T-helper 9 cell (primary cell): ENCODE data around the gene HAO1.
"Not testable (repeated sequence)": the region's sequence is repeated elsewhere in the genome, so short reads cannot be mapped to it uniquely, and the experiment has no call there.

ENCODE experiments used
- DNase-seq: peaks from one replicate; pipeline ENCODE4 v3.0.0-alpha.2; 2020
- total RNA-seq, 2 donors: gene quantifications; one replicate each; lab custom pipeline; 2026; lab: John Stamatoyannopoulos, UW

HAO1 gene
- total RNA-seq, result 0 reads per million in 2 donors

DNA sequence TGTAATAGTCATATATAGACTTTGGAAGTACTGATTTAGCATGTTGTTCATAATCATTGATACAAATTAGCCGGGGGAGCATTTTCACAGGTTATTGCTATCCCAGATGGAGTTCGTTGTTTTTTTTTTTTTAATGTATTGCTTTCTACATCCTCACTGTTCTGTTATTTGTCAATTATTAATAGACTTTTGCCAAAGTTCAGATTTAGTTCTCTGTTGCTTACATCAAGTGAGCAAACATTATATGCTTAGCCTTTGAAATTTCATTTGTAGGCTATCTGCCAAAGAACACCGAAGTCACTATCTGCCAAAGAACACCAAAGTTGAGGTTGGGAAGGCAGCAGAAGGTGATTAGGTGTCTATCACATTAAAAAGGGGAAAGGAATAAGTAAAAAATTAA, at the start of gene HAO1:
Gene HAO1 (minus strand): TSS at position 118 of the 400 bp plus-strand sequence. CDS start 36 bp downstream, at position 82.
- DNase-seq, result no peak

DNA sequence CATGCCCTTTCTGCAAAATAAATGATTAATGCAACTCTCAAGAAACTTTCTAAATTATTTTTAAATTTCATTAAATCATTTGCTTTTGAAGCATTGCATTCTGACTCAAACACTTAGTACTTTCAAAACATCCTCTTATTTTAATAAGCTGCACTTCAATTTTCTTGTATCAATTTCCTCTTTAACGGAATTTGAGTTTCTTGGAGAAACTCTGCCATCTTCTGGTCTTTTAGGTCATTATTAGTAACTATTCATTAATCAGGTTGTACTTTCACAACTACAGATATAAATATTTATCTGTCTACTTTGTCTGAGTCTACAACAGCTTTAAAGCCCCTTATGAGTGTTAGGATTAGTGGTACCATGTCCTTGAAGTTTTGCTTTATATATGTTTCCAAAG, 49.1 kb upstream of the HAO1 start:
- no peak for DNase-seq

DNA sequence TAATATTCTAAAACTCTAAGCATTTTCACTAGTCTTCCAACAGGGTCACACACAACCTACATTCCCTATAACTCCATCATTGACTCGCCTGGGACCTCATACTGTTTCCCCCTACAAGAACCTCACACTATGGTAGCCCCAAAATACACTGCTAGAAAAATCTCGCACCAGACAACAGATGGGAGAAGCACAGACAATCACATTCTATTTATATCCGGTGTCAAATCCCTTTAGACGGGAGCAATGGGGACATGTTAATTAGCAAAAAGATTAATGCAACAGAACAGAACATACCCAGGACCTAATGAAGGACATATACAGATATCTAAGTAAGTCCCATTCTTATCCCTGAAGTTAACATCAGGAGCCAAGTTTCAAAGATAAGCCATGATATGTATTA, 45.7 kb upstream of the HAO1 start:
- DNase-seq, result no peak

DNA sequence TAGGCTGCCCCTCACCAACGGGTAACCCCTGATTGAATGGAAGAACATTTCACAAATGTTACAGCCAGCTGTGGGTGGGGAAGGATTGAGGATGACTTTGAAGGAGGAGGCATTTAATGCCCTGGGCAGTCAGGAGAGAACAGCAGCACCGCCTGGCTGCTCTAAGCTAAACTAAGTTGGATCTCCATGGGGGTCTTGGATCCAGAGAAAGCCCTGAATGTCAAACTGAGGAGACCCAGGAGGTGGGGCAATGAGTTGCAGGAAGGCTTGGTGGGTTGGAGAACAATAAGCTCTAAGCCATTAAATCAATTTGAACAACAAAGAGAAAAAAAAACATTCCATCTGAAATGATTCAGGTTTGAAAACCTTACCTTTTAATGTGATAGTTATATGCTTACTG, 43.9 kb upstream of the HAO1 start:
- DNase-seq, result no peak

DNA sequence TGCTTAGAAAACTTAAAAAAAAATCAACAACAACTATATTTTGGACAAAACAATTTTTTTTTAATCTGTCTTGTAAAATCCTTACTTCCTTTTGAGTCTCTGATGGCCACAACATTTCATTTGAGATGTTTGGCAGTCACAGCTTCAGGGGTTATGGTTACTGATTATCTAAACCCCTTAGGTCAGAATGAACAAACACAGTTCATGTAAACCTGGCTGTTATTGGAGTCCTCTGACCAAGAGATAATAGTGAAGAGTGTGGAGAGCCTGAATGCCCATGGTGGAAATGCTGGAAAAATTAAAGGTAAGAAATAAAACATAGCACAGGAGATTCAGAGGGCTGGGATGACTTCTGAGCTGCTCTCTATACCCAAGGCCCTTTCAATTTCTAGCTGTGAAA, 41.1 kb upstream of the HAO1 start:
- no peak for DNase-seq

DNA sequence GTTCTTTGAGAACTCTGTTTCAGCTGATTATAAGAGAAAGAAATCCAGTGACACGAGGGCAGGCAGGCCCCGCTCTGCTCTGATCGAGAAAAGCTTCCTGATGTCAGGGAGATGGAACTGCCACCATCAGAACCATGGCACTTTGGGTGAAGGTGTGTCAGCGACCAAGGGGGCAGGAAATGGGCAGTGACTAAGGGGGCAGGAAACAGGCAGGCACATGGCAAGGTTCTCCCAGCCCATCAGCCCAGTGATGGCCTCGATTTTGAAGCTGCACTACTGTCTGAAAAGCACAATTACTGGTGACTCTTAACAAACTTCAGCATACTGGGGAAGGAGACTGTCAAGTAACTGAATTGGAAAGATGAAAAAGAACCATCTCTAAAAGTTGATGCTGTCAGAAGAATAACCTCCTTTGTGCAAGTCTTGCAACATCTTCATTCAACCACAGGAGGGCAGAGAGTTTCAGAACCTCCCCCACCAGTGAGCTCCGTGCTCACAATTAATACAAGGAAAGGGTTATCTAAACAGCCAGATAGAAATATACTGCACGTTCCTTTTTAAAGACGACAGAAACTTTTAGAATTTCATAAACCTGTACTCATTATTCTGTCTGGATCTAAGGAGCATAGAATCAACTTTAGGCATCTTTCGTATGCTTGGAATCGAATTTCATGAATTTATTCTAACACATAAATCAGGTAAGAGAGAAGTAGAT, 40.2 kb upstream of the HAO1 start:
- DNase-seq, result no peak

DNA sequence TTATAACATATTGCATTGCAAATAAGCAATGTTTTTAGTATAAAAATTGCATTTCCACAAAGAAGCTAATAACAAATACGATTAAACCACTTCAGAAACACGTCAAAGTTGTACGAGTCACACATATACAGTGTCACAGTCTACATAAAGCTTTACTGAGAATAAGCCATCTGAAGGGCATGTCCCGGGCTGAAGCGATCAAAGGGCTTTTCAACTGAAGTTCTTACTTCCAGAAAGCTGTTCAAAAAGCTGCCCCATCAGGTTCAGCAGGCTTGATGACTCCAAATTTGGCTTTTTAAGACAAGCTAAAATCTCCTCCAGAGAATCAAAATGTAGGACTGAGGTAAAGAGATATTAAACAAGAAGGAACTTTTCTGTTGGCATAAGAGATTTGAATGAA, 37.5 kb upstream of the HAO1 start:
- DNase-seq, result no peak

DNA sequence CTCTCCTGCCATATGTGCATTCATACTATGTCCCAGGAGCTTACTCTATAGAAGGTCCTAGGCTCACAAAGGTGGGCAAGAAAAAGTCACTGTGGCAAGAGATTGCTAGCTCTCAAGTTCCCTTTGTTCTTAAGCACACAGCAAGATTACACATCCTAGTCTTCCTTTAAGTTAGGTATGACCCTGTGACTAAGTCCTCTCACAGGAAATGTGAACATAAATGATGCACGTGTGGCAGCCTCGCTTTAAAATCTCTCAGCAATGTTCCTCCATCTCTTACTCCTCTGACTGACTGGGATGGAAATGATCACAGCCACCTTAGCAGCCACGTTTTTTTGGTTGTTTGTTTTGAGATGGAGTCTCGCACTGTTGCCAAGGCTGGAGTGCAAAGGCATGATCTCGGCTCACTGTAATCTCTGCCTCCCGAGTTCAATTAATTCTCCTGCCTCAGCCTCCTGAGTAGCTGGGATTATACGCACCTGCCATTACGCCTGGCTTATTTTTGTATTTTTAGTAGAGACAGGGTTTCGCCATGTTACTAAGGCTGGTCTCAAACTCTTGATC, 35.7 kb upstream of the HAO1 start:
- no peak for DNase-seq

DNA sequence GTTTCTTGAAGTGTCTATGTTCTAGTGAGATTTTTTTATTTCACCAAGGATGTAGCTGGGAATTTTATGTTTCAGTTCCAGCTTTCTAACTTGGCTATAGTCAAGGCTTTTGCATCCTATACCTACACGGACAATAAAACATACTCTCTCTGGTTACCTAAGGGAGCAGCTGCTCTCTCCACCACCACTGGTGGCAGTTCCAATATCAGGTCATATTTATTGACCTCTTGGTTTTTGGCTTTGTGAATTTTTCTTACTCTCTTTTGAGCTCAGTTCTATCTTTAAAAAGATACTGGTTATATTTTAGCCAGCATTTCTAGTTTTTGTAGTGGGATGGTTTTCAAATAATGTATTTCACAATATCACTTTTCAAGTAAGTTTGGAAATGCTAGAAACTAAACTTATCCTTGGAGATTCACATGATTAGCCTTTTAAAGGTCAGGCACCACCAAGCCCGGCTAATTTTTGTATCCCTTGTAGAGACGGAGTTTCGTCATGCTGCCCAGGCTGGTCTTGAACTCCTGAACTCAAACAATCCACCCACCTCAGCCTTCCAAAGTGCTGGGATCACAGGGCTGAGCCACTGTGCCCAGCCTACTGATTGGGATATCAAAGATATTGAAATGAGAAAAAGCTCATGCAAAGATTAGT, 34.7 kb upstream of the HAO1 start:
- DNase-seq, result no peak

DNA sequence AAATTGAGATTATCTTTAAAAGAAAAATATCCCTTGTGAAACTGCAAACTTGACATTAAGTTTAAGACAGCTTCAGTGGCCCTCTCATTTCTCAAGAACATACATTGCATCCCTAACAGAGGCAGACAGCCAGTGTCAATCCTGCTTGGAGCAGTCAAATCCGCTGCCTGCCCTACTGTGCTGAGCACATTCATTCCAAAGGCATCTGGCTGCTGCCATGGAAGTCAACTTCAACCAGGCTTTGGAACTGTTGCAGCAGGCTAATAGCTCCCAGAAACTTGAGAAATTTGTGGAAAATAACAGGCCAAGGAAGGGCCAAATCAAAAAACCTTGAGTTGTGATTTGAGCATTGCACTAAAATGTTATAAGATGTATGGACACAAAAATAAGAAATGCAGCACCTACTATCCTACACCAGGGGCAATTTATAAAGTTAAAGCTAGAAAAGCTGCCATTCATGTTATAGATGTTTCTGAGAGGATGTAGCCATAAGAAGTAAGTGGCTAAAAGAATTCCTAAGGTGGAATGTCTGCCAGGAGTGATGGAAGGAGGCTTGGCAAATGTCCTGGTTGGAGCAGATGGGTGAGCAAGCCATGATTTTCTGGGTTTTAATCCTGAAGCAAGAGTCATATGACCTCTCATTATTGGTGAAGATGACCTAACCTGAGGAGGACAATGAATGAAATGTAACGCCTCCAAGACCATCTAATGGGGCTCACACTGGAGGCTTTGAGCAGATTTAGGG, 31.4 kb upstream of the HAO1 start:
- DNase-seq, result no peak

DNA sequence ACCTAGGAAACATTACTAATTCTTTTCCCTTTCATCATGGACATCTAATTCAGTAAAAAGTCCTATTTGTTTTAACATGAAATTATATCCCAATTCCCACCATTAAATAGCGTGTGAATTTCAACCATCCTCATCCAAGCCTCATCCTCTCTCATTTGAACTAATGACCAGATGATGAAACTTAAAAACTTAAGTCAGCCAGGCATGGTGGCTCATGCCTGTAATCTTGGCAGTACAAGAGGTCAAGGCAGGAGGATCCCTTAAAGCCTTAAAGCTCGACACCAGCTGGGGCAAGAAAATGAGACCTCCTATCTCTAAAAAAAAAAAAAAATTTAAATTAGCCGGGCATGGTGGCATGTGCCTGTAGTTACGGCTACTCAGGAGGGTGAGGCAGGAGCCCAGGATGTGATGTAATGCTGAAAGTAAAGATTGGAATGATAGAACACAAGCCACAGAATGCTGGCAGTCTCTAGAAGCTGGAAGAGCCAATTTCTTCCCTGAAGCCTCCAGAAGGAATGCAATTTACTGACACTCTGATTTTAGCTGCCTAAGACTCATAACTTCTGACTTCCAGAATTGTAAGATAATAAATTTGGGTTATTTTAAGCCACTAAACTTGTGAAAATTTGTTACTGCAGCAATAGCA, 27.1 kb upstream of the HAO1 start:
- no peak for DNase-seq

DNA sequence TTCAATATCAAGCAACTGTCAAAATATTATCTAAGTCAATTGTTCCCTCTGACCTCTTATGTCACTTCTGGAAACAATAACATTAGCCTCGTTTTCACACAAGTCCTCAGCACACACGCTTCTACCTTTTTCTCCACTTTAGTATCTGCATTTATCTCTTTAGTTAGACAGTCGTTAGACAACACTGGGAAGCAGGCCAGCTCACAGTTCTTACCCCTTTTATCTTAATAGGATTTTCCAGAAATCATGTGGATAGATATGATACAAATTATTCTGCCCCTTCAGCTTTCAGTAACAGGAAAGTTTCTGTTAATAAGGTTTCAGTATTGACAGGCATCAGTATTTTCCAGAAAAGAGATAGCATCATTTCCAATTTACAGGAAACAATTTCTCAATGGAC, 25.9 kb upstream of the HAO1 start:
- DNase-seq, result no peak

DNA sequence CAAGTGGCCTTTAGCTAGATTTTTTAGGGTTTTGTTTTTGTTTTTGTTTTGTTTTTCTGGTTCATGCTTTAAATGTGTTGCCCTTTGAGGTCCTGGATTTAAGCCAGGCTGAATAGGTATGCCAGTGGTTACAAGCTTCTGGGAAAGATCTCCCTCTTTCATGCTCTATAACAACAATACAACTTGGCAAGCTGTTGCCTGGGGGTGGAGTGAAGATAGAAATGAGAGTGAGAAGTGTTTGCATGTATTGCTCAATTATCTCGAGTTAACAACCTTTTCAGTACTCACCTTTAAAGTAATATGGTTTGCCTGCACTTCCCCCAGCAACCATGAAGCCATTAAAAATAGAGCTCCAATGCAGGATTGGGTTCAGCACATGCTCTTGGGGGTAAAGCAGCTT, 19.2 kb upstream of the HAO1 start:
- DNase-seq, result no peak

DNA sequence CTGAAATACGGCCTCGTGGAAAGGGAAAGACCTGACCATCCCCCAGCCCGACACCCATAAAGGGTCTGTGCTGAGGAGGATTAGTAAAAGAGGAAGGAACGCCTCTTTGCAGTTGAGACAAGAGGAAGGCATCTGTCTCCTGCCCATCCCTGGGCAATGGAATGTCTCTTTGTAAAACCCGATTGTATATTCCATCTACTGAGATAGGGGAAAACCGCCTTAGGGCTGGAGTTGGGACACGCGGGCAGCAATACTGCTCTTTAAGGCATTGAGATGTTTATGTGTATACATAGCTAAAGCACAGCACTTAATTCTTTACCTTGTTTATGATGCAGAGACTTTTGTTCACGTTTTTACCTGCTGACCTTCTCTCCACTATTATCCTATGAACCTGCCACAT, 16.3 kb upstream of the HAO1 start:
- not testable (repeated sequence) for DNase-seq

DNA sequence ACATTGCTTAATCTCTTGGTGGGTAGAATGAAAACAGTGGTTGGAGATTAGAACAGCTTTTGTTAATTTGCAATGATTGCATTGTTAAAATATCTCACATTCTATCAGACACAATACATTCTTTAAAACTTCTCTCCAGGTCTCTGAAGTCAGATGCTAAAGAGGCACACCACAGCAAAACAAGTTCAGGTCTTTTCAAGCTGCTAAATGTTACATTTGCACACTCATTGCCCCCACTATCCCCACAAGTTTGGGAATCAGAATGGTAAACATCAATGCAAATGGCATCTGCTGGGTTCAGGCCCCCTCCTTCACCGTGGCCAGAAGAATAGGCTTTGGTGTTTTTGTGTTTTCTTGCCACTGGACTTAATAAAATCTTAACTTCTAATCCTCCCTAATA, 10.1 kb upstream of the HAO1 start:
- DNase-seq, result no peak

DNA sequence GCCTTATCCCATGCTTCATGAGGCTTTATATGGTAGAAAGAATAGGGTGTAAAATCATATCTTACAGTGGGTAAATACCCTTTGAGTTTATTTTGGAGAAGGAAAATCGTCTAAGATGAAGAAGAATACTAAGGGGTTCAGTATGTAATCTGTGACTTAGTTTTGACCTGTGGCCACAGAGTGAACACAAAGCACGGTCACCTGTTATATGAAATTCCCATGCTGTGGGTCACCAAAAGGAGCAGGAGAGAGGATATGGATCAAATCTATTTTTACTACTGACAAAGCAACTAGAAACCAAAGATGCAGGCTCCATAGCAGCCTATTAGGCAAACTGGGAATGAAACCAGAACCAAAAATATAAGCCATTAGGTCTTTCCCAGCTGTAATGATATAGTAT, 3.6 kb upstream of the HAO1 start:
- DNase-seq, result no peak

DNA sequence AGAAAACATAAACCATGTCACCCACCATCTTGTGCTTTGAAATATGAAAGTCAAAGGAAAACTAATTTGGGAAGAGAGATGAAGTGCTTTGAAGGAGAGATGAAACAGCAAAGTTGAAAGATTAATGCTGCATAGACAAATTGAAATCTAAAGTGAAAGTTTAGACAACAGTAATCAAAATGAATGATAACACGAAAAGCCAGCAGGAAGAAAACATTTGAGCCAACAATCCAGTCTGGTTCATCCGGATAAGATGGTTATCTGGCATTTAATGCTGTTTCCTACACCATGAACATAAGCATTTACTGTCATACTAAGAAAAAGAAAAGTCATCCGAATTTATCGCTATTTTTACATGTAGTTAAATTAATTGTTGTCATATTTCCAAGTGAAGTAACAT, 595 bp downstream of the HAO1 start:
- no peak for DNase-seq

DNA sequence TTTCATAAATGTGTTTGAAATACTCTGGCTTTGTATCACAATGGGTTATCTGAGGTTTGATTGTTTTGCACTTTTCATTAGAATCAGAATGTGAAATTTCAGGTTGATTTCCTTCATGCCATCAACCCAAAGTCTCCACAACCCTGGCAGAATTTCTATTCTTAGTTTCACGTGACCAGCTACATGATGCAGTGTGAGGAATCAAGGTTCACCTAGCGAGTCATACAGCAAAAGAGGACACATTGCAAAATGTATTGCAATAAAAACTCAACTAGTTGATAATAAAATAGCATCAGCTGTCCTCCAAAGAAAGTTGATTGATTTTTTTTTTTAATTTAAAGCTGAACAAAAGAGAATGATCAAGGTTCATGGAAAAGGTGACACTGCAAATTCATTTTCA, 2.2 kb downstream of the HAO1 start:
- DNase-seq, result no peak

DNA sequence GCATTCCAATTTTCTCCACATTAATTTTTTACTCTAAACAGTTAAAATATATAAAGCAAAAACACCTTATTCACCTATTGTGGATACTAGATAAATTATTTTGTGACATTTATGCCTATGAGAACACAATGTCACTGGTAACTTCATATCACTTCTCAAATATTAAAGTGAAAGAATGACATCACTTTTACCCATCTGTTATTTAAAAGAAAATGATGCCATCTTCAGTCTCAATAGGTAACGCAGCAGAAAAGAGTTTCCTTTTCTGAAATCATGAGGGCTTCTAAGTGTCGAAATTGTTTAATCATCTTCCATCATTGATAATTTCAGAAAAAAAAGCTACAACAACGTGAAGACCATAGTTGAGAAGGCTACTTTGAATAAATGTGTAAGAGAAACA, 2.9 kb downstream of the HAO1 start:
- no peak for DNase-seq

DNA sequence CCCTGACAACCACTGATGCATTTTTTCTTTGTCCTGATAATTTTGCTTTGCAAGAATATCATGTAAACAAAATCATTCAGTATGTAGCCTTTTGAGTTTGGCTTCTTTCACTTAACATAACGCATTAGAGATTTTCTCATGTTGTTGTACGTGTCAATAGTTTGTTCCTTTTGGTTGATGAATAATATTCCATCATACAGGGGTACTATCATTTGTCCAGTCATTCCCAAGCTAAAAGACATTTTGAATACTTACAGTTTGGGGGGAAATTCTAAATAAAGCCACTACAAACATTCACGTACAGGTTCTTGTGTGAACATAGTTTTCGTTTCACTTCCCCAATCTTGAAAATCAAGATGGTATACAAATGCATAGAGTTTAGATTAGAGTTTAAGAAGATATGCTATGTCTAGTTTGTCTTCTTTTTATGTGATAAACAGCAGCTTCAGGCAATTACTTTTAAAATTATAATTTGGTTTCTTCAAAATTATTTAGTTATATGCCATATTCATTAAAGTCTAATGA, 5.2 kb downstream of the HAO1 start:
- DNase-seq, result no peak

DNA sequence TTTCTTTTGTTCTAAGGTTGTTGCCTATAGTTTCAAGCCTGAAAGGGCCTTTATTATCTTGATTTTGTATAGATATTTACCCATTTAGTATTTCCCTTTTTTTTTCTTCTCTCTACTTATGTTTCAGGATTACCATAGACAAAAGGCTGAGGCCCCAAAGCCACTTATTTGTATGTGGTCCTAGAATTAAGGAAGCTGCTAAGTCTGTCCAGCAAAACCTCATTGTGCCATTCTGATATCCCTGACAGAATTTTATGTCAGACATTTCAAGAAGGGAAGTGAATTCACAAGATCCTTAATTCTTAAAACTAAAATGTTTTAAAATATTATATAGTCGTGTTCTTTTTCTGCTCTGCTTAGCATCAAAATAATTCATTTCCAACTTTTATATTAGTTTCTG, 6.9 kb downstream of the HAO1 start:
- no peak for DNase-seq

DNA sequence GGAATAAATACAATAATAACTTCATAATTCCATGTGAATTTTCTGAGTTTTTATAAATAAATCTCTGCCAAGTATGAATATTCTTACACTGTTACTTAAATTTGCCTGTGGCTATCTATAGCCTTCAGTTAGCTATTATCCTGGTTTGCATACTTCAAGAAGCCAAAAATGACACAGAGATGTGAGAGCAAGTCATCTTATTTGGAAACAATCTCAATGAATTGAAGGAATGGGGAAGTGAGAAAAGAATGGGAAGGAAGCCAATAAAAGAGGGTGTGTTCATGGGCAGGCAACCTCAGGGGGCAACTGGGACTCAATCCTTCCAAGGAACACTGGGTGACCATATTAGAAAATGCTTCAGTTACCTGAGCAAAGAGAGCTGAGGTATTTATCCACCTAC, 9.9 kb downstream of the HAO1 start:
- DNase-seq, result no peak

DNA sequence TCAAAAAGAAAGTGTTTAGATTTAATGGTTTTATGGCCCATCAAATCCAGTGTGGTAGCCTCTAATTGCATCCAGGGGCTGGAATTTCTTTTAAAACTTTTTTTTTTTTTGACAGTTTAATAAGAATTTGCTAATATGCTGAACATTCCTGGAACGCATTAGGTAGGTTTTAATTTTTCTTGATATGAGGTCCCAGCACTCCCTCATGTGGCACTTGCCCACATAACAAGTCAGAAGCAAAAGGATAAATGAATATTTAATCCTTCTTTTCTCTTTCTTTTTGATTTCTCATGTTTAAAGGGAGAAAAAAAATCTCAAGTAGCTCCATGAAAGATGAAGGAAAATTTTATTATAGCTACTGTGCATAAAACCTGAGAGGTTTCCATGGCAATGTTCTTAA, 13.5 kb downstream of the HAO1 start:
- DNase-seq, result no peak
